Muscle of back (tissue), 11 donors: ENCODE results near the gene ZBTB5. TPM values are rescaled to one million over a fixed set of nuclear protein-coding genes. Genes with fewer than 3 reads are reported as not detected.
A peak's percentile ranks its signal among the peaks of the same experiment; 100 is the strongest.
"Not testable (repeated sequence)": the region's sequence is repeated elsewhere in the genome, so short reads cannot be mapped to it uniquely, and the experiment has no call there.

Source experiments
- DNase-seq, 3 donors: peaks; one replicate each; pipeline versions ENCODE4 v3.0.0 to v3.0.0-alpha.2; 2013
- polyA plus RNA-seq, 10 donors: library from polyadenylated mRNA; unstranded; fragments of 120-200 nt; gene quantifications; one replicate each; pipeline ENCODE4 v1.2.1, GENCODE V29; 2013; ENCODE audit not compliant: insufficient read length in 10 of 10

The ZBTB5 gene
- polyA plus RNA-seq, 10 donors: 12.7 to 17.3 (median 15.9) TPM

DNA sequence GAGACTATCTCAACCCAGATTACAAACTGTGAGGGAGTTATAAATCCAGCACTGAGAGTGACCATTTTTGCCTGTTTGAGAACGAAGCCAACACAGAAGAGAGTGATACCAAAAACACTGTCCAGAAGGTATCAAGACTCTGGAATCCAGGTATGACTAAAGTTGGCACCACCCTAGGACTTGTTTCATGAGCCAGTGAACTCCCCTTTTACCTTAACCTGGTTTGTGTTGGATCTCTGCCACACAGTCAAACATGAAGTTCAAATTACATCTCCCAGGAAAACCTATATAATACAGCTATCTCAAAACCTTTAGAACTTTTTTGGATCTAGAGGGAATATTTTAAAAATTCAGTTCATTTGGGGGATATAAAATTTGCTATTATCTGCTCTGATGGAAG is 11.4 kb downstream of the ZBTB5 start:
- no peak for DNase-seq

DNA sequence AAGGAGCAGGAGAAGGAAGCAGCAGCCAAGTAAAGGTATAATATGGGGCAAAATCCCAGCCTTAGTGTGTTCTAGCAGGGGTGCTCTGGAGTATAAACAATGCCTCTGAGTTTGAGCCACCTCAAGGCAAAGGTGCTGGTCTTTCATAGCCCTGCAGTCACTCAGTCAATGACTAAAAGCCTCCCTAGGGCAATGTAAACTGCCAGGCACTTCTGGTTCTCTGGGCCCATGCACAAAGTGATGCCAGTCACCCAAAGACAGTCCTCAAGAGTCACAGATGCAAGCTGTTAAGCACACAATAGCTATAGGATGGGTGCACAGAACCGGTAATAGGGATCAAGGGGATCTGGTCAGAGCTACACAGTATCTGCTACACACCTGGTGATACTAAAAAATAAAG is 12.6 kb downstream of the ZBTB5 start:
- DNase-seq: no peak

DNA sequence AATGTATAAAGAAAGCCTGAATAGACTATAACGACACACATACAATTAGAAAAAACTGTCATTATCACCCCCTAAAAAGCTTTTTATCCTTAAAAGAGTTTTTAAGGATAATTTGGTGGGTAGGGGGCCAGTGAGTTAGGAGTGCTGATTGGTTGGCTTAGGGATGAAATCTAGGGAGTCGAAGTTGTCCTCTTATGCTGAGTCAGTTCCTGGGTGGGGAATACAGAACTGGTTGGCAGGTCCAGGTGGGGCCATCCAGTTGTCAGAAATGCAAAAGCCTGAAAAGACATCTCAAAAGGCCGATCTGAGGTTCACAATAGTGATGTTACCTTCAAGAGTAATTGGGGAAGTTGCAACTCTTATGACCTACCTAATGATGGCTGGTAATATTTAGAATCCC is 13.6 kb downstream of the ZBTB5 start:
- no peak for DNase-seq

- DNase-seq: no peak
Measured at GRCh38 chr9:37449862-37450632, 15.2 kb downstream of the ZBTB5 start.

GRCh38 chr9:37447111-37447510 is 18.1 kb downstream of the ZBTB5 start:
- no peak for DNase-seq

DNA sequence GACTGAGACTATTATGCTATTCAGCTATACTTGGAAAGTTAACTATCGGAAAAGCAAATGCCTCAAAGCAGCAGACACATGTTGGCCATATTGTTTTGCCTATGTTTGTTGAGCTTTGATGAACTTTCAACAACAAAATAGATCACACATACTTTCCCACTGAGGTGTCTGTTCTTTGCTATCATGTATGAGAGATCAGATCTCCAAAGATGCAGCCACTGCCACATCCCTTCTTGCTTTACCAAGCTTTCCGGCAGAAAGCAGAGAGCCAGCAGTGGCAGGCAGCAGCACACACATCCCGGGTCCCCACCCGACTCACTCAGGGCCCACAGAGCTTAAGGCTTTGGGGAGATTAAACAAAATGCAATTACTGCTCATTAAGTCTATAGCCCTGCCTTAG is 18.8 kb downstream of the ZBTB5 start:
- DNase-seq: no peak

DNA sequence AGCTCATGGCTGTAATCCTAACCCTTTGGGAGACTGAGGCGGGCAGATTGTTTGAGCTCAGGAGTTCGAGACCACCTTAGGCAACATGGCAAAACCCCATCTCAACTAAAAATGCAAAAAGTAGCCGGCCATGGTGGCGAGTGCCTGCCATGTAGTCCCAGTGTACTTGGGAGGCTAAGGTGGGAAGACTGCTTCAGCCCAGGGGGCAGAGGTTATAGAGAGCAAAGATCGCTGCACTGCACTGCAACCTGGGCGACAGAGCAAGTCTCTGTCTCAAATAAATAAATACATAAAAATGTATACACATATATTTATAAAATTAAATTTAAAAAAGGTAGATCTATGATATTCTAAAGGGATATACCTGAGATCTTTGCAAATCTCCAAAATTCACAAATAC is 19.4 kb downstream of the ZBTB5 start:
- no peak for DNase-seq

GRCh38 chr9:37444890-37445289 is 20.4 kb downstream of the ZBTB5 start:
- no peak for DNase-seq

GRCh38 chr9:37443566-37443965 is 21.7 kb downstream of the ZBTB5 start:
- no peak for DNase-seq

DNA sequence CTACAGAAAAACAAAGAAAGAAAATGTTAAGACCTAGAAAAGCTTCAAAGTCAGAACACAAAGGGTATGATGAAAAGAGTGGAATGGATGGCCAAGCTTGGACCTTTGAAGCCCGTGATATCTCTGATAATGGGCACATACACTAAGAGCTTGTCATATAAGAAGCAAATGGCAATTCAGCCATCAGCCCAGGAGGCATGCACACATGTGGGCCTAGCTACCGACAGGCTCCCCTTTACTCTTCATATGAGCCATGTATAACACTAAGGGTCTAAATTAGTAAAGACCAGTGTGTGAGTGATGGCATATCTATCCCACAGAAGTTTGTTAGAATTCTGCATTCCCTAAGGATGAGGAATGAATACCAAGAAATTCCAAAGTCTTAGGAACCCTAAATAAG is 22.7 kb downstream of the ZBTB5 start:
- no peak for DNase-seq

DNA sequence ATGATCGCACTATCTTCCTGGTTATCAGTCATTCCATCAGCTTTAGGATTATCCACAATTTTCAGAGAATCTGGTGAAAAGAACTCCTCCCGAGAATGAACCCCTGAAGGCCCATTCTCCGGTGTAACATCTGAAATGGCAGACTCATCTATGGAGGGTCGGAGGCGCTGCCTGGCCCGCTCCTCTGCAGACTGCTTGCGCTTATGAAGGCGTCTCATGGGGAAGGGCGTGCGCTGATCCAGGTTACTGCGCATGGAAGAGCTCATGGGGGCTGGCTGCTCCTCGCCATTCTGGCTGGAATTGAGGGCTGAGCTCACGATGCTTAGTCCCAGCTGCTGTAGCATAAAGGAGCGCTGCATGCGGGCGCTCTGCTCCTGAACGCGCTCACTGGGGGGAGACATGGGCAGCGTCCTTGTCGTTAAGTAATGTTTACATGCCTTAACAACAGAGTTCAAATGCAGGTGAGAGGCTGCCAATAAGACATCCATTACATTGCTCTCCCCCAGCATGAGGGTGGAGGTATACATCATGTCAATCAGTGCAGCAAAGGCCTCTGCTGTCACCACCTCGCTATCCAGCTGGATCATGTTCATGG is 23.4 kb downstream of the ZBTB5 start:
- no peak for DNase-seq

GRCh38 chr9:37438359-37438758 is 26.9 kb downstream of the ZBTB5 start:
- DNase-seq: no peak

- DNase-seq: no peak
Measured at GRCh38 chr9:37437621-37438020, 27.6 kb downstream of the ZBTB5 start.

DNA sequence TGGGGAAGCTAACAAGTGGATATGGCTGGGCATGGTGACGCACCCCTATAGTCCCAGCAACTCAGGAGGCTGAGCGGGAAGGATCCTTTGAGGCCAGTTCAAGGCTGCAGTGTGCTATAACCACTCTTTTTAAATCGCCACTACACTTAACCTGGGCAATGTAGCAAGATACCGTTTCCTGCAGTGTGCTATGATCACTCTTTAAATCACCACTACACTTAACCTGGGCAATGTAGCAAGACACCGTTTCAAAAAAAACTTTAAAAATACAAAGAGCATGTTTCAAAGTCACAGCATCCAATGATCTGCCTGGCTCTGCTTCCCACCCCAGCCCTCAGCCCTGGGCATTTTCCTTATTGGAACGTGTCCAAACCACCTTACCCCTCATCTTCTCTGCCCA is 28.2 kb downstream of the ZBTB5 start:
- DNase-seq: no peak

DNA sequence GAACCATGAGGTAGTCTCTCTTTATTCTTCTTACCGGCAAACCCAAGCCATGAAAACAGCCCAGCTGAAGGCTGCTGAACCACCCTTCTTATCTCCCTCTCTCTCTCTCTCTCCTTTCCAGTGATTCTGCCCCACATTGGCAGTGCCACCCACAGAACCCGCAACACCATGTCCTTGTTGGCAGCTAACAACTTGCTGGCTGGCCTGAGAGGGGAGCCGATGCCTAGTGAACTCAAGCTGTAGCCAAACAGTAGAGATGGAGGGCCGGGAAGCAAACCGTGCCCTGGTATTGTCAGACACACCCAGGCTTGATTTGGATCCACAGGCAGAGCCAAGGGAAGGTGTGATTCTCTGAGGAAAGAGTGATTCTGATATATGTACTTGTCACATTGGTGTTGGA is 28.7 kb downstream of the ZBTB5 start:
- no peak for DNase-seq

GRCh38 chr9:37433867-37434371 is 31.3 kb downstream of the ZBTB5 start:
- DNase-seq: peak; percentile 17 to 68 (median 42)

GRCh38 chr9:37432020-37432419 is 33.2 kb downstream of the ZBTB5 start:
- no peak for DNase-seq

GRCh38 chr9:37430841-37431597 is 34.2 kb downstream of the ZBTB5 start:
- no peak for DNase-seq

GRCh38 chr9:37429441-37430285 is 35.6 kb downstream of the ZBTB5 start:
- DNase-seq: no peak

DNA sequence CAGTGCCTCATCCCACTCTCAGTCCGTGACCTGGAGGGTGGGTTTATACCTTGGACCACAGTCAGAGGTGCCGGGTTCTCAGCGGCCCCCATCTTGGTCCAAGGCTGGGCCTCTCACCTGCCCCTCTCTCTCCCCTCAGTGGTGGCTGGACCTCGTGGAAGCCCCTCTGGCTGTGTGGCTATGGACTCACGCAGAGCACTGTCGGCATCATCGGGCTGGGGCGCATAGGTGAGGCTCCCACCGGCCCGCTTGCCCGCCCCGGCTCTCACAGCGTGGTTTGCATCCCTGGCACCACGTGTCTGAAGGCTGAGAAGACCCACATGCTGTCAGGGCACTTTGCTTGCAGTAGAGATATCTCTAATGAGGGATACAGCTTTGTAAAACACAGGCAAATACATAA is 36.9 kb downstream of the ZBTB5 start:
- DNase-seq: no peak

DNA sequence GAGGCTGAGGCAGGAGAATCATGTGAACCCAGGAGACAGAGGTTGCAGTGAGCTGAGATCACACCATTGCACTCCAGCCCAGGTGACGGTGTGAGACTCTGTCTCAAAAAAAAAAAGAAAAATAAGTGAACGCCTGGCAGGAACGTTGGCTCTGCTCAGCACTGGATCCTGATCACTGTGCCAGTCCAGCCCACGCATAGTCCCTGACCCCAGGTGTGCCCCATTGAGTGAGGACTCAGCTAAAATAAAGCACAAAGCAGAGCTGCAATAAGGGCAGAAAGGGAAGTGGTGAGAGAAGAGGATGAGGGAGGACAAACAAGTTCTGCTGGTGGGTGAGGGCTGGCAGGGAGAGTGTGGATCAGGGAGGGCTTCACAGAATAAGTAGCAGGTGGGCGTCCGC is 38.4 kb downstream of the ZBTB5 start:
- no peak for DNase-seq

GRCh38 chr9:37426431-37426830 is 38.8 kb downstream of the ZBTB5 start:
- DNase-seq: not testable (repeated sequence)
